Neutrophil (primary cell): Measurements from ENCODE around the gene GPR135.

Source experiments
- H3K27ac ChIP-seq: fragments of 200-600 bp; sonication (generic); 2 replicates; pipeline ENCODE4 v1.5.1; 2016; ENCODE audit warnings: mild to moderate bottlenecking, moderate library complexity
- H3K27me3 ChIP-seq: fragments of 200-600 bp; sonication (generic); 2 replicates; pipeline ENCODE4 v1.6.0; 2016; ENCODE audit warnings: mild to moderate bottlenecking
- H3K36me3 ChIP-seq: fragments of 200-600 bp; sonication (generic); 2 replicates; pipeline ENCODE4 v1.5.1; 2017
- H3K4me1 ChIP-seq, 2 experiments: fragments of 200-600 bp in 1 of 2; sonication (generic) in 1 of 2; 1 replicate in 1 of 2; 2 replicates in 1 of 2; pipeline versions ENCODE4 v1.5.1 to v1.6.1; 2013 to 2016; ENCODE audit warnings: low read depth in 1 of 2, low read length in 1 of 2, mild to moderate bottlenecking in 1 of 2, moderate library complexity in 1 of 2; ENCODE audit not compliant: control insufficient read depth in 1 of 2, insufficient read depth in 1 of 2
- H3K4me3 ChIP-seq, 2 experiments: fragments of 200-600 bp in 1 of 2; sonication (generic) in 1 of 2; 1 replicate in 1 of 2; 2 replicates in 1 of 2; pipeline ENCODE4 v1.5.1; 2013 to 2016; ENCODE audit warnings: low read depth in 1 of 2, low read length in 1 of 2, mild to moderate bottlenecking in 1 of 2, moderate library complexity in 1 of 2
- H3K9me3 ChIP-seq: fragments of 200-600 bp; sonication (generic); 2 replicates; pipeline ENCODE4 v1.5.1; 2016
- TF ChIP-seq, protein P1 (sequence below): fragments of 200-600 bp; sonication (generic); IDR thresholded peaks from 2 replicates; pipeline ENCODE4 v1.5.1; 2016; ENCODE audit warnings: antibody characterized with exemption

Gene GPR135

DNA sequence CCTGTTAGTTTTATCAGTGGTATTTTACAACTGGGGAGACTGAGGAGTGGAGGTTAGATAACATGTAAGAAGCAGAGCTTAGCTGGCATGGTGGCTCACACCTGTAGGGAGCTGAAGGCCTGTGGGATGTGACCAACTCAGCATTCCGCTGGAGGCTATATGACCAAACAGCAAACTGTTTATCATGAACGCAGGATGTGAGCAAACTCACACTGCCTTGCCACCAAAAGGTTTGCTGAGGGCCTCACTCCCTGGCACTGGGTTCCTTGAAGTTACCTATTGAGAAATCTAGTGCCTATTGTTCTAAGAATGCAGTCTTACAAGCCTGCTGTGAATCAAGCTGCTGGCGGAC, 42.5 kb upstream of the GPR135 start:
- Histone ChIP-seq H3K4me3 (no peak overlapping the region), H3K4me1 (no peaks in the 10 kb centered on the region), H3K27ac (no peak overlapping the region), H3K27me3 (no peaks in the 10 kb centered on the region), H3K9me3 (no peaks in the 10 kb centered on the region), H3K36me3 (peaks cover 23% of the 10 kb centered on the region)
- TF ChIP-seq, protein P1, sequence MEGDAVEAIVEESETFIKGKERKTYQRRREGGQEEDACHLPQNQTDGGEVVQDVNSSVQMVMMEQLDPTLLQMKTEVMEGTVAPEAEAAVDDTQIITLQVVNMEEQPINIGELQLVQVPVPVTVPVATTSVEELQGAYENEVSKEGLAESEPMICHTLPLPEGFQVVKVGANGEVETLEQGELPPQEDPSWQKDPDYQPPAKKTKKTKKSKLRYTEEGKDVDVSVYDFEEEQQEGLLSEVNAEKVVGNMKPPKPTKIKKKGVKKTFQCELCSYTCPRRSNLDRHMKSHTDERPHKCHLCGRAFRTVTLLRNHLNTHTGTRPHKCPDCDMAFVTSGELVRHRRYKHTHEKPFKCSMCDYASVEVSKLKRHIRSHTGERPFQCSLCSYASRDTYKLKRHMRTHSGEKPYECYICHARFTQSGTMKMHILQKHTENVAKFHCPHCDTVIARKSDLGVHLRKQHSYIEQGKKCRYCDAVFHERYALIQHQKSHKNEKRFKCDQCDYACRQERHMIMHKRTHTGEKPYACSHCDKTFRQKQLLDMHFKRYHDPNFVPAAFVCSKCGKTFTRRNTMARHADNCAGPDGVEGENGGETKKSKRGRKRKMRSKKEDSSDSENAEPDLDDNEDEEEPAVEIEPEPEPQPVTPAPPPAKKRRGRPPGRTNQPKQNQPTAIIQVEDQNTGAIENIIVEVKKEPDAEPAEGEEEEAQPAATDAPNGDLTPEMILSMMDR = no peak

DNA sequence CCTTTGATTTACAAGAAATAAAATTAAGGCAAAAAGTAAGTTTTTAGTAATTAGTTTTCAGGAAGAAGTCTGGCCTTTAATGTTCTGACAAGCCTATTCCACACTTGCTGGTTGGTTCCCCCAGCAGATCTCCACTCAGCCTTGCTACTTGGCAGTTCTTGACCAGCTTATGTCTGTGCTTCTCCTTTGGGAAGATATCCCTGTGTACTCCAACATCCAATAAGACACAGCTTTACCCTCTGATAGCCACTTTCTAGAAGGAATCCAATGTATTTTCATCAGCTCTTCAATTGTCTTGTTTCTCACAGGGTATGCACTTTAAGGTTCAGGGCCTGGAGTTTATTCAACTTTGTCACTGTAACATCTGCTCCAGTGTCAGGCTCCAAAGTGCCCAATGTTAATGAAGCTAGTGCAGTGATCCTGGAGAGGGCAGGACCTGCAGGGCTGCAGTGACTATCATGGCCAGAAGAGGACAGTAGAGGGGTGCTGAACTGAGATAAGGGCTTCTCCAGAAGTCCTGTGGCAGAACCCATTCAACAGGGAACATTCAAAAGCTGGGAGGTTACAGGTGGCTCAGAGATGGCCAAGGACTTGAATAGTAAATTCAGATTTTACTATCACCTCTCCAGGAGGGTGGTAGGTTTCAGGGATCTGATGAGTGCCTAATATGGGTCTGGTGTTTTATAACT, 42.0 kb upstream of the GPR135 start:
- Histone ChIP-seq H3K4me3 (no peak overlapping the region), H3K9me3 (no peaks in the 10 kb centered on the region), H3K36me3 (peaks cover 26% of the 10 kb centered on the region), H3K27me3 (no peaks in the 10 kb centered on the region), H3K27ac (no peak overlapping the region), H3K4me1 (no peaks in the 10 kb centered on the region)
- TF ChIP-seq, protein P1 = peak; percentile 36

DNA sequence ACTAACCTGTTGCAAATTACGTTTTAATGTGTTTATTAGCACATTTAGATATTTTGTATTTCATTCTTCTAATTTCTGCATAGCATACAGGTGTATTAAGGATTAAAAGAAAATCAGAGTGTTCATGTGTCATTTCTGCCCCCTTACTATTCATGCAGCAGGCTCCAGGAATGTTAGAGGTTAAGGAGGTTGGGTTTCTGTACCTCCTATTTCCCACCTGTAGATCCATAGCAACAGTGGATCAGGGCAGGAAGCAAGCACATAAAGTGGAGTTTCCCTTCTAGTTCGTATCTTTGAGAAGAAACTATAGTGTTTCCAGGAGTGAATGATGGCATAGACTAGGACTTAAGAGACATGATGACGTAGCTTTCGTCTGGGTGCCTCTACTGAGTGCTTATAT, 38.1 kb upstream of the GPR135 start:
- TF ChIP-seq, protein P1 = no peak
- no peaks in the 10 kb centered on the region for H3K9me3 ChIP-seq
- H3K4me3 ChIP-seq = no peak overlapping the region
- H3K4me1 ChIP-seq = no peaks in the 10 kb centered on the region
- no peak overlapping the region for H3K27ac ChIP-seq
- no peaks in the 10 kb centered on the region for H3K27me3 ChIP-seq
- peaks cover 61% of the 10 kb centered on the region for H3K36me3 ChIP-seq

DNA sequence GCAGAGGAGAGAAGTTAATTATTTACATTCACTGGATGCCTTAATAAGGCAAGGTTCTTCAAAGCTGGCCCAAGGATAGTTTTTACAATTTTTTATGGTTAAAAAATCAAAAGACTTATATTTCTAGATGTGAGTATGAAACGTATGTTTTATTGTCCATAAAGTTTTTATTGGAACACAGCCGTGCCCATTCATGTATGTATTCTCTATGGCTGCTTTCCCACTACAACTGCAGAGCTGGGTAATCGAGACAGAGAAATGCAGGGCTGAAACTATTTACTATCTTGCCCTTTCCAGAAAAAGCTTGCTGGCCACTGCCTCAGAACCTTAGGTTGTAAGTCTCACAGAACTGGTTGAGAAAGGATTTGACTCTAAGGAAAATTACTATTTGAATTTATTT, 35.6 kb upstream of the GPR135 start:
- Histone ChIP-seq H3K36me3 (peaks cover 85% of the 10 kb centered on the region), H3K4me3 (no peak overlapping the region), H3K27me3 (no peaks in the 10 kb centered on the region), H3K4me1 (no peaks in the 10 kb centered on the region), H3K27ac (no peak overlapping the region), H3K9me3 (no peaks in the 10 kb centered on the region)
- TF ChIP-seq, protein P1 = no peak

DNA sequence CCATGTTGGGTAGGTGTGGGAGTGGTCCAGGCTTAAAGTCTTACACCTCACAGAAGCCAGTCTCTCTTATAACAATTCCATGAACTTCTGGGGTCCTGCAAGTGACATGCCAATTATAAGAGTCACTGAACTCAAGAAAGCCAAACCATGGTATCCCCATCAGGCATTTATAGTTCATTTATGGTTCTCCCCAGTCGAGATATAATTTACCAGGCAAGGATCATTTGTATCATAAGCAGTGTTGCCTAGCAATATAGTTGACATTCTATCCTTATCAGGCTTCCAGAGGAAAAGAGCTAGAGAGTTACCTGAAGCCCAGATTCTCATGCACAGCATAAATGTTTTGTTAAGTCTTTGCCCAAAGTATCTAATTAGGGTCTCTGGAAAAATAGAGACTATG, 27.2 kb upstream of the GPR135 start:
- H3K4me3 ChIP-seq = no peak overlapping the region
- peaks cover 0 to 3% of the 10 kb centered on the region in 2 experiments for H3K4me1 ChIP-seq
- H3K36me3 ChIP-seq = peaks cover 92% of the 10 kb centered on the region
- no peaks in the 10 kb centered on the region for H3K27me3 ChIP-seq
- TF ChIP-seq, protein P1 = no peak
- H3K27ac ChIP-seq = no peak overlapping the region
- no peaks in the 10 kb centered on the region for H3K9me3 ChIP-seq
